GM23338 (cell line): ENCODE data around the gene MED12L. TPM values are rescaled to one million over a fixed set of nuclear protein-coding genes. Genes with fewer than 3 reads are reported as not detected.

Source experiments
- ATAC-seq: fragments of 200-7000 bp; cut with Tn5 transposase; 3 replicates; pipeline ENCODE4 v1.9.1; 2020
- DNase-seq: peaks from one replicate; pipeline ENCODE4 v3.0.0-alpha.2; 2015; ENCODE audit warnings: low spot score
- H2AFZ ChIP-seq: fragments of 200-600 bp; sonication (generic); 2 replicates; pipeline ENCODE4 v1.8.0; 2016; ENCODE audit warnings: antibody characterized with exemption, mild to moderate bottlenecking, moderate library complexity
- H3F3A ChIP-seq: fragments of 200-600 bp; sonication (generic); replicated peaks from 2 replicates; pipeline ENCODE4 v1.8.0; 2017; ENCODE audit warnings: antibody characterized with exemption, mixed run types, low read depth
- H3K27ac ChIP-seq: fragments of 200-600 bp; sonication (generic); 2 replicates; pipeline ENCODE4 v1.6.1; 2016; ENCODE audit warnings: low read depth
- H3K27me3 ChIP-seq: fragments of 200-600 bp; sonication (generic); 2 replicates; pipeline ENCODE4 v1.8.0; 2016; ENCODE audit warnings: mild to moderate bottlenecking, mixed run types, moderate library complexity; ENCODE audit not compliant: insufficient read depth
- H3K36me3 ChIP-seq: fragments of 200-600 bp; sonication (generic); 2 replicates; pipeline ENCODE4 v1.8.0; 2016; ENCODE audit warnings: mild to moderate bottlenecking; ENCODE audit not compliant: insufficient read depth
- H3K4me1 ChIP-seq: fragments of 200-600 bp; sonication (generic); 2 replicates; pipeline ENCODE4 v1.8.0; 2016; ENCODE audit warnings: mild to moderate bottlenecking, moderate library complexity; ENCODE audit not compliant: insufficient read depth
- H3K4me2 ChIP-seq: fragments of 200-600 bp; sonication (generic); 2 replicates; pipeline ENCODE4 v1.7.1; 2017; ENCODE audit warnings: mixed run types
- H3K4me3 ChIP-seq: fragments of 200-600 bp; sonication (generic); 2 replicates; pipeline ENCODE4 v1.6.1; 2016; ENCODE audit warnings: mixed run types
- H3K79me2 ChIP-seq: fragments of 200-600 bp; sonication (generic); replicated peaks from 2 replicates; pipeline ENCODE4 v1.8.0; 2017; ENCODE audit warnings: mild to moderate bottlenecking; ENCODE audit not compliant: insufficient read depth
- H3K9me2 ChIP-seq: fragments of 200-600 bp; sonication (generic); 2 replicates; pipeline ENCODE4 v1.8.0; 2017; ENCODE audit not compliant: insufficient read depth
- H4K20me1 ChIP-seq: fragments of 200-600 bp; sonication (generic); replicated peaks from 2 replicates; pipeline ENCODE4 v1.8.0; 2017; ENCODE audit warnings: mild to moderate bottlenecking; ENCODE audit not compliant: insufficient read depth
- H3K27ac Mint-ChIP-seq: 2 replicates; pipeline ENCODE4 v1.8.0; 2020; ENCODE audit warnings: inconsistent platforms, mild to moderate bottlenecking, moderate library complexity, mixed read lengths
- H3K27me3 Mint-ChIP-seq: 3 replicates; pipeline ENCODE4 v1.8.0; 2022; ENCODE audit warnings: low read depth, mild to moderate bottlenecking, moderate library complexity, mixed read lengths, inconsistent platforms; ENCODE audit not compliant: insufficient read depth, poor library complexity
- H3K36me3 Mint-ChIP-seq: 3 replicates; pipeline ENCODE4 v1.8.0; 2021; ENCODE audit warnings: low read depth, mild to moderate bottlenecking, inconsistent platforms, moderate library complexity, mixed read lengths
- H3K4me1 Mint-ChIP-seq: 3 replicates; pipeline ENCODE4 v1.8.0; 2020; ENCODE audit warnings: mild to moderate bottlenecking, inconsistent platforms, mixed read lengths
- H3K4me3 Mint-ChIP-seq: 3 replicates; pipeline ENCODE4 v1.8.0; 2021; ENCODE audit warnings: moderate library complexity, mild to moderate bottlenecking, inconsistent platforms, mixed read lengths
- H3K9me3 Mint-ChIP-seq: 3 replicates; pipeline ENCODE4 v1.8.0; 2020; ENCODE audit warnings: moderate library complexity, mild to moderate bottlenecking, inconsistent platforms, mixed read lengths
- EZH2phosphoT487 ChIP-seq: fragments of 200-600 bp; sonication (generic); IDR thresholded peaks from one replicate; pipeline ENCODE4 v1.8.1; 2018; ENCODE audit warnings: antibody characterized with exemption; ENCODE audit not compliant: unreplicated experiment
- JUNB ChIP-seq: IDR thresholded peaks from one replicate; pipeline ENCODE4 v1.6.1; 2016; ENCODE audit warnings: antibody characterized with exemption; ENCODE audit not compliant: unreplicated experiment
- NANOG ChIP-seq: IDR thresholded peaks from 2 replicates; pipeline ENCODE4 v1.6.1; 2016; ENCODE audit warnings: antibody characterized with exemption, borderline replicate concordance
- STAT1 ChIP-seq: IDR thresholded peaks from one replicate; pipeline ENCODE4 v1.6.1; 2016; ENCODE audit warnings: antibody characterized with exemption; ENCODE audit not compliant: unreplicated experiment
- polyA plus RNA-seq: library from polyadenylated mRNA; unstranded; fragments of >200 nt; fragmentation: Nextera tagmentation; extraction: Ambion mirVana; gene quantifications from 2 replicates; pipeline ENCODE4 v1.2.1, GENCODE V29; 2016
- total RNA-seq: library from RNA; depleted of rRNA; stranded (reverse); fragments of >200 nt; shearing (Covaris generic); gene quantifications from 2 replicates; pipeline ENCODE4 v1.2.3, GENCODE V29; 2014
- TF ChIP-seq, protein P1 (sequence below): fragments of 250-450 bp; sonication (Bioruptor Pico); IDR thresholded peaks from 2 replicates; pipeline ENCODE4 v1.5.0; 2020; ENCODE audit warnings: mild to moderate bottlenecking, moderate library complexity

The MED12L gene
- total and polyA plus RNA-seq, 2 experiments from 2014 or later, result 5.7 to 25.0 TPM

DNA sequence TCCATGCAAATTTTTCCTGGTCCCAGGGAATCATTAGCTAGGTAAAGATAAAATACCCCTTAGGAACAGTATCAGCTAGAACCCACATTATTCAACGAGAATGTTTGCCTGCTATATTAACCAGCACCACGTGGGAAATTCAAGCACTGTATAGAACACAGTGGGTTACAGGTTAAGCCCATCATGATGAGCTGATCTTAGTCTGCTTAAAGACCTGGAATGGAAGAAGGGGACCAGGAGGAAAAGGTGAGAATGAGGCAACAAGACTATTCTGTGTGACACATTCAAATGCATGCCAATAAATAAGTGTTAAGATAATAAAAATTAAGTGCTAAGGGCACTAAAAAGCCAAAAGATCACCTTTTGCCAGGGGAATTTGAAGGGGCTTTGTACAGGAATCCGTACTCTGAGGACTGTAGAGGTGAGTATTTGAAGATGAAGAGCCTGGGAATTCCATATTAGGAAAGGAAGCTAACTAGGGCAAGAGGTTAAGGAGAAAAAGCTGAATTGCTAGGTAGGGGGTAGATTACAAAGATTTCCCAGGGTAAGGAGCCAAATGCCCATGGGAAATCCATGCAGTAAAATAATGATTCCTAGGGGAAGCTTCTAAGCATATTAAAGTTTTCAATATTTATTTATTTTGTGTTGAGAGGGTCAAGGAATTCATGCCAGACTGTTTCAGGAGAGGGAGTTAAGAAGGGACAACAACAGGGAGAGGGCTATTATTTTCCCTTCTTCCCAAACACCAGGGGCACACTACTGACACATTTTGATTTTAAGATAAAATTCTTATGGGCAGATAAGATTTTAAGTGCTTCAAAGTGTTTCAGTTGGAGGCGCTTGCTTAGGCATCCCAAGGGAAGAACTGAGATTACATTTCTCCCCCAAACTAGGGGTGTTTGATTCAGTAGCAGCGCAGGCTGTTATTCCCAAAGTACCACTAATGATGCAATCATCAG lies 2.3 kb upstream of the MED12L start:
- no peaks in the 10 kb centered on the region for H3F3A ChIP-seq
- peaks cover 21% of the 10 kb centered on the region for H3K4me1 ChIP-seq
- no peaks in the 10 kb centered on the region for H4K20me1 ChIP-seq
- H3K9me3 Mint-ChIP-seq, result no peaks in the 10 kb centered on the region; the same call in 2 of the 3 replicates
- H3K36me3 ChIP-seq, result no peaks in the 10 kb centered on the region
- H3K9me2 ChIP-seq, result no peaks in the 10 kb centered on the region
- TF ChIP-seq NANOG, result no peak
- no peak for TF ChIP-seq JUNB
- no peak for TF ChIP-seq EZH2phosphoT487
- TF ChIP-seq, protein P1, sequence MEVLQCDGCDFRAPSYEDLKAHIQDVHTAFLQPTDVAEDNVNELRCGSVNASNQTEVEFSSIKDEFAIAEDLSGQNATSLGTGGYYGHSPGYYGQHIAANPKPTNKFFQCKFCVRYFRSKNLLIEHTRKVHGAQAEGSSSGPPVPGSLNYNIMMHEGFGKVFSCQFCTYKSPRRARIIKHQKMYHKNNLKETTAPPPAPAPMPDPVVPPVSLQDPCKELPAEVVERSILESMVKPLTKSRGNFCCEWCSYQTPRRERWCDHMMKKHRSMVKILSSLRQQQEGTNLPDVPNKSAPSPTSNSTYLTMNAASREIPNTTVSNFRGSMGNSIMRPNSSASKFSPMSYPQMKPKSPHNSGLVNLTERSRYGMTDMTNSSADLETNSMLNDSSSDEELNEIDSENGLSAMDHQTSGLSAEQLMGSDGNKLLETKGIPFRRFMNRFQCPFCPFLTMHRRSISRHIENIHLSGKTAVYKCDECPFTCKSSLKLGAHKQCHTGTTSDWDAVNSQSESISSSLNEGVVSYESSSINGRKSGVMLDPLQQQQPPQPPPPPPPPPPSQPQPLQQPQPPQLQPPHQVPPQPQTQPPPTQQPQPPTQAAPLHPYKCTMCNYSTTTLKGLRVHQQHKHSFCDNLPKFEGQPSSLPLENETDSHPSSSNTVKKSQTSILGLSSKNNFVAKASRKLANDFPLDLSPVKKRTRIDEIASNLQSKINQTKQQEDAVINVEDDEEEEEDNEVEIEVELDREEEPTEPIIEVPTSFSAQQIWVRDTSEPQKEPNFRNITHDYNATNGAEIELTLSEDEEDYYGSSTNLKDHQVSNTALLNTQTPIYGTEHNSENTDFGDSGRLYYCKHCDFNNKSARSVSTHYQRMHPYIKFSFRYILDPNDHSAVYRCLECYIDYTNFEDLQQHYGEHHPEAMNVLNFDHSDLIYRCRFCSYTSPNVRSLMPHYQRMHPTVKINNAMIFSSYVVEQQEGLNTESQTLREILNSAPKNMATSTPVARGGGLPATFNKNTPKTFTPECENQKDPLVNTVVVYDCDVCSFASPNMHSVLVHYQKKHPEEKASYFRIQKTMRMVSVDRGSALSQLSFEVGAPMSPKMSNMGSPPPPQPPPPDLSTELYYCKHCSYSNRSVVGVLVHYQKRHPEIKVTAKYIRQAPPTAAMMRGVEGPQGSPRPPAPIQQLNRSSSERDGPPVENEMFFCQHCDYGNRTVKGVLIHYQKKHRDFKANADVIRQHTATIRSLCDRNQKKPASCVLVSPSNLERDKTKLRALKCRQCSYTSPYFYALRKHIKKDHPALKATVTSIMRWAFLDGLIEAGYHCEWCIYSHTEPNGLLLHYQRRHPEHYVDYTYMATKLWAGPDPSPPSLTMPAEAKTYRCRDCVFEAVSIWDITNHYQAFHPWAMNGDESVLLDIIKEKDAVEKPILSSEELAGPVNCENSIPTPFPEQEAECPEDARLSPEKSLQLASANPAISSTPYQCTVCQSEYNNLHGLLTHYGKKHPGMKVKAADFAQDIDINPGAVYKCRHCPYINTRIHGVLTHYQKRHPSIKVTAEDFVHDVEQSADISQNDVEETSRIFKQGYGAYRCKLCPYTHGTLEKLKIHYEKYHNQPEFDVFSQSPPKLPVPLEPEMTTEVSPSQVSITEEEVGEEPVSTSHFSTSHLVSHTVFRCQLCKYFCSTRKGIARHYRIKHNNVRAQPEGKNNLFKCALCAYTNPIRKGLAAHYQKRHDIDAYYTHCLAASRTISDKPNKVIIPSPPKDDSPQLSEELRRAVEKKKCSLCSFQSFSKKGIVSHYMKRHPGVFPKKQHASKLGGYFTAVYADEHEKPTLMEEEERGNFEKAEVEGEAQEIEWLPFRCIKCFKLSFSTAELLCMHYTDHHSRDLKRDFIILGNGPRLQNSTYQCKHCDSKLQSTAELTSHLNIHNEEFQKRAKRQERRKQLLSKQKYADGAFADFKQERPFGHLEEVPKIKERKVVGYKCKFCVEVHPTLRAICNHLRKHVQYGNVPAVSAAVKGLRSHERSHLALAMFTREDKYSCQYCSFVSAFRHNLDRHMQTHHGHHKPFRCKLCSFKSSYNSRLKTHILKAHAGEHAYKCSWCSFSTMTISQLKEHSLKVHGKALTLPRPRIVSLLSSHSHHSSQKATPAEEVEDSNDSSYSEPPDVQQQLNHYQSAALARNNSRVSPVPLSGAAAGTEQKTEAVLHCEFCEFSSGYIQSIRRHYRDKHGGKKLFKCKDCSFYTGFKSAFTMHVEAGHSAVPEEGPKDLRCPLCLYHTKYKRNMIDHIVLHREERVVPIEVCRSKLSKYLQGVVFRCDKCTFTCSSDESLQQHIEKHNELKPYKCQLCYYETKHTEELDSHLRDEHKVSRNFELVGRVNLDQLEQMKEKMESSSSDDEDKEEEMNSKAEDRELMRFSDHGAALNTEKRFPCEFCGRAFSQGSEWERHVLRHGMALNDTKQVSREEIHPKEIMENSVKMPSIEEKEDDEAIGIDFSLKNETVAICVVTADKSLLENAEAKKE (CRISPR knock-in tag), result no peak
- TF ChIP-seq STAT1, result no peak
- H3K27me3 ChIP-seq, result peaks cover 24% of the 10 kb centered on the region
- ATAC-seq, result no peak
- DNase-seq, result no peak
- peaks cover 18% of the 10 kb centered on the region for H3K27me3 Mint-ChIP-seq
- H3K4me3 Mint-ChIP-seq, result no peak overlapping the region; the same call in 2 of the 3 replicates
- H3K79me2 ChIP-seq, result peaks cover 11% of the 10 kb centered on the region
- H3K36me3 Mint-ChIP-seq, result peaks cover 2% of the 10 kb centered on the region; the same call in 1 of the 3 replicates
- peaks cover 27% of the 10 kb centered on the region for H3K4me1 Mint-ChIP-seq
- H3K27ac ChIP-seq, result no peak overlapping the region
- no peak overlapping the region; the same call in 1 of the 2 replicates for H2AFZ ChIP-seq
- H3K4me3 ChIP-seq, result no peak overlapping the region
- H3K27ac Mint-ChIP-seq, result no peak overlapping the region
- H3K4me2 ChIP-seq, result peak overlapping the region; percentile 61
